ENCODE data around the gene SPEF1.
A peak's percentile ranks its signal among the peaks of the same experiment; 100 is the strongest.

- TF ChIP-seq, protein P1, sequence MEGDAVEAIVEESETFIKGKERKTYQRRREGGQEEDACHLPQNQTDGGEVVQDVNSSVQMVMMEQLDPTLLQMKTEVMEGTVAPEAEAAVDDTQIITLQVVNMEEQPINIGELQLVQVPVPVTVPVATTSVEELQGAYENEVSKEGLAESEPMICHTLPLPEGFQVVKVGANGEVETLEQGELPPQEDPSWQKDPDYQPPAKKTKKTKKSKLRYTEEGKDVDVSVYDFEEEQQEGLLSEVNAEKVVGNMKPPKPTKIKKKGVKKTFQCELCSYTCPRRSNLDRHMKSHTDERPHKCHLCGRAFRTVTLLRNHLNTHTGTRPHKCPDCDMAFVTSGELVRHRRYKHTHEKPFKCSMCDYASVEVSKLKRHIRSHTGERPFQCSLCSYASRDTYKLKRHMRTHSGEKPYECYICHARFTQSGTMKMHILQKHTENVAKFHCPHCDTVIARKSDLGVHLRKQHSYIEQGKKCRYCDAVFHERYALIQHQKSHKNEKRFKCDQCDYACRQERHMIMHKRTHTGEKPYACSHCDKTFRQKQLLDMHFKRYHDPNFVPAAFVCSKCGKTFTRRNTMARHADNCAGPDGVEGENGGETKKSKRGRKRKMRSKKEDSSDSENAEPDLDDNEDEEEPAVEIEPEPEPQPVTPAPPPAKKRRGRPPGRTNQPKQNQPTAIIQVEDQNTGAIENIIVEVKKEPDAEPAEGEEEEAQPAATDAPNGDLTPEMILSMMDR (conservative IDR thresholded peaks at IDR 0.05) = no peak
- TF ChIP-seq ZFX (IDR thresholded peaks at IDR 0.05) = peak; percentile 57; the same call in 1 of the 2 replicates
Observed at GRCh38 chr20:3767427-3768341, 13.6 kb downstream of the SPEF1 start, which contains the start of gene ADISSP.
